Cardiac septum (tissue), 1 donor: Measurements from ENCODE around the gene MAST4. TPM values are rescaled to one million over a fixed set of nuclear protein-coding genes. Genes with fewer than 3 reads are reported as not detected.
"Not testable (repeated sequence)": the region's sequence is repeated elsewhere in the genome, so short reads cannot be mapped to it uniquely, and the experiment has no call there.

Experiments used
- DNase-seq: peaks from one replicate; pipeline ENCODE4 v3.0.0-alpha.2; 2020; ENCODE audit warnings: low spot score
- intact Hi-C: fragments of 100-400 bp; cut with DNase I; formaldehyde crosslinking; loops from one replicate; pipeline ENCODE4 v1.14.0; 2022
- total RNA-seq: library from RNA; stranded (reverse); fragmentation: NEBNext Ultra II Directional; extraction: Animal tissue kit (Norgen Biotek cat#: 25700); gene quantifications from one replicate; pipeline ENCODE4 v1.2.1, GENCODE V29; 2021
- donor health status: DM: no; HTN: no; CAD: no.

The MAST4 gene
- total RNA-seq, 1 donor from 2014 or later: 91.4 TPM

- no peak for DNase-seq
- intact Hi-C loops: no loop called here
Measured at GRCh38 chr5:66675406-66675805, 79.2 kb downstream of the MAST4 start.

- no peak for DNase-seq
- intact Hi-C loops: no loop called here
Measured at GRCh38 chr5:66680221-66680620, 84.0 kb downstream of the MAST4 start.

GRCh38 chr5:66680804-66681203, 84.6 kb downstream of the MAST4 start:
- intact Hi-C loops: no loop called here

DNA sequence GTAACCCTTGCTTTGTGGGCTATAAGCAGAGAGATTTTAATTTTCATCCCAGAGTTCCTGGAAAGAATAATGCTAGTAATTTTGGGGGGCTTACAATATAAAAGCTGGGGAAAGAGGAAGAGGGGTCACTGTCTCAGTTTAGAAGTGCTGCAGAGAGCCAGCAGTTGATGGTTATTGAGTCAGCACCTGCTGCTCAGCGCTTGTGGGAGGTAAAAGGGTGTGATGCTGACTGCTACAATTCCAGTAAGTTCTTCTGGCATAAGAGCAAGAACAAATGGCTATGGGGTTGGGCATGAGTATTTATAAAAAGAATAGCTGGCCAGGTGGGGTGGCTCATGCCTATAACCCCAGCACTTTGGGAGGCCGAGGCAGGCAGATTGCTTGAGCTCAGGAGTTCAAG, 88.5 kb downstream of the MAST4 start:
- intact Hi-C loops: no loop called here

More at GRCh38 chr5:66680804-66681203, 84.6 kb downstream of the MAST4 start:
- DNase-seq: no peak

GRCh38 chr5:66689522-66690220, 93.5 kb downstream of the MAST4 start:
- intact Hi-C loops: no loop called here
- DNase-seq: no peak

More for the DNA sequence above, 88.5 kb downstream of the MAST4 start:
- no peak for DNase-seq

- intact Hi-C loops: no loop called here
- DNase-seq: no peak
Measured at GRCh38 chr5:66694036-66694435, 97.8 kb downstream of the MAST4 start.

DNA sequence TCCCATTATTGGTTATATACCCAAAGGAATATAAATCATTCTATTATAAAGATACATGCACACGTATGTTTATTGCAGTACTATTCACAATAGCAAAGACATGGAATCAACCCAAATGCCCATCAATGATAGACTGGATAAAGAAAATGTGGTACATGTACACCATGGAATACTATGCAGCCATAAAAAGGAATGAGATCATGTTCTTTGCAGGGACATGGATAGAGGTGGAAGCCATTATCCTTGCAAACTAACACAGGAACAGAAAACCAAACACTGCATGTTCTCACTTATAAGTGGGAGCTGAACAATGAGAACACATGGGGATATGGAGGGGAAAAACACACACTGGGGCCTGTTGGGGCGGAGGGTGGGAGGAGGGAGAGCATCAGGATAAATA, 99.6 kb downstream of the MAST4 start:
- intact Hi-C loops, DNase-seq: not testable (repeated sequence)

DNA sequence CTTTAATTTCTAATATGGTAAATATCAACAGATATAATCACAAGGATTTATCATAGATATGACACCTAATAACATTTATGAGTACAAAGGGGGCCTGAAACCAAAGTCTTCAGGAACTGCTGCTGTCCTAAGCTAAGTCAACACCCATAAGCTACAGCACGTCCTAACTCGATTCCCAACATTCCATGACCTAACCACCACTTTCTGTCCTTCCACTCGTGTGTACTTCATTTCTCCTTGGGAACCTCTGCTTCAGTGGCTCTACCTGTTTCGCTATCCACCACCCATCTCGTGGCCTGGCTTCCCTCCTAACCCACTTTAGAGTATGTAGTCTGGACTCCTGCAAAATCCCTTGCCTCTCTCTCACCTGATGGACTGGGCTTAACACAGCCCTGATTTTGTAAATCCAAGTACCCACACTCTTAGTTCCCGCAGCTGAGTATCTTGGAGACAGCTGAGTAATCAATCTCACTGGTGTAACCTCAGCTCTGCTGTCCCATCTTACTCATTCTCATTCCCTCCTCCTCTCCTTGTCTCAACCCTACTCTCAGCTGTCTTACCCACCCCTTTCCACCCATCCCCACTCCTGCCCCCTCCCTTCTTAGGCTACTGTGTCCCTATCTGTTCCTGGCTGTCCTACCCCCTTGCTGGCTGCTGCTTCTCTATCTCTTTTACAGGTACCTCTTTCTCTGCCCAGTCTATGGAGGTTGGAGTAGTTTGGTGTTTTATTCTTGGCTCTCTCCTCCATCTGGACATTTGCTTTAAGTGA, 101.8 kb downstream of the MAST4 start:
- intact Hi-C loops: no loop called here
- DNase-seq: no peak

DNA sequence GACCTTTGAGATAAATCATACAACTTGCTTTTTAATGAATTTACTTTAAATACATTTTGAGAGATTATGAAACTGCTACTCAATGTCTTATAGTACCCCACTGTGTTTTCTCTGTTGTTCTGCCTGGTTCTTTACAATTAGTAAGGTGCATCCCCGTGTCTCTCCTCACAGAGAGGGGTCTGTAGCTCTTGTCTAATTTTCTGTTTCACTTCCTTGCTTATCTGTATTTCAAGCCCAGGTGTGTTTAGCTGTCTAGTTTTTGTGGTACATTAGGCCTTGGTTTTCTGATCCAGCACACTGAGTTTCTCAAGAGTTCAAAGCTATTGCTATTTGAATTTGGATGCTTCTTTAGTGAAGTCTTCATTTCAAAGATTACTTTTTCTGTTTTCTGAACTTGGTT, 105.1 kb downstream of the MAST4 start:
- intact Hi-C loops: no loop called here

GRCh38 chr5:66702426-66702825, 106.2 kb downstream of the MAST4 start:
- intact Hi-C loops: no loop called here
- DNase-seq: no peak

More for the DNA sequence above, 105.1 kb downstream of the MAST4 start:
- no peak for DNase-seq

DNA sequence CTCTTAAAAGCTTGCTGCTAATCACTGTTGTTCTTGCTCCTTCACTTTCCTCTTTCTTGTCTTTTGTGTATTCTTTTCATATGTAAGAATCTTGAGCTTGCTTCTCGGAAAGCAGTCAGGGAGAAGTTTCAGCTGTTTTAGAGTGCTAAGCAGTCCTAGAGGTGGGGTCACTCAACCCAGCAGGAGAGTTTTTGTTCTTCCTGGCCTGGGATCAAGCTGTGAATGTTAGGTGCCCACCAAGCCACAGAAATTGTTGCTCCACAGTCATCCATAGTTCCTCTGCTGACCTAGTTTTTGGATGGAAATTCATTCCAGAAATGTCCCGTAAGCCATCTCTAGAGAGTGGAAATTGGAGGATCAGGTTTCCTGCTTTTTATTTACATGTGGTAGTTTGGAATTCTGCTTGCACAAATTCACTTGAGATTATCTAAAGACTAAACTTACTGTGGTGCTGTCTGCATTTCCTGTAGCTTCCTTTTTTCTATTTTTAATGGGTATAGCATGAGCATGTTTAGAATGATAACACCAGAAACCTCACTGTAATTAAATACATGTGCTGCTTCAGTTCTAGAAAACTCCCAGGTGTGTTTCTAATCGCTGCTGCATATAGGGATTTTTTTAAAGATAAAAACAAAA, 108.7 kb downstream of the MAST4 start:
- no peak for DNase-seq
- intact Hi-C loops: no loop called here

DNA sequence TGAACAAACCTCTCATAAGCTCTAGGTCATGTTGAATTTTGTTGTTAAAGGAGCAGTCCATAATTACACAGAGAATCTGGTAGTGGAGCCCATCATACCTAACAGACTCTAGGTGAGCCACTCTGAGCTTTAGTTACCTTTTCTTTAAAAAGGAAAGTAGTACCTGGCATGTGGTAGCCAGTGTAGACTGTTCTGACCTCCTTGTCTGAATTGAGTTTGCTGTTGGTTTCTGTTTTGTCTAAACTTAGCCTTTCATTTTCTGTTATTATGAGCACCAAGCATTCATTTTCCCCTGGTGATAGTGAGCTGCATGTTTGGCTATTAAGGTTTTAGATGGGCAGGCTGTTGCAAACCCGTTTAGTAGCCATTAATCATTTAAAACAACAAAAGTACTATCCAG, 112.2 kb downstream of the MAST4 start:
- no peak for DNase-seq
- intact Hi-C loops: no loop called here

GRCh38 chr5:66710557-66711088, 114.4 kb downstream of the MAST4 start:
- intact Hi-C loops: no loop called here
- DNase-seq: no peak

DNA sequence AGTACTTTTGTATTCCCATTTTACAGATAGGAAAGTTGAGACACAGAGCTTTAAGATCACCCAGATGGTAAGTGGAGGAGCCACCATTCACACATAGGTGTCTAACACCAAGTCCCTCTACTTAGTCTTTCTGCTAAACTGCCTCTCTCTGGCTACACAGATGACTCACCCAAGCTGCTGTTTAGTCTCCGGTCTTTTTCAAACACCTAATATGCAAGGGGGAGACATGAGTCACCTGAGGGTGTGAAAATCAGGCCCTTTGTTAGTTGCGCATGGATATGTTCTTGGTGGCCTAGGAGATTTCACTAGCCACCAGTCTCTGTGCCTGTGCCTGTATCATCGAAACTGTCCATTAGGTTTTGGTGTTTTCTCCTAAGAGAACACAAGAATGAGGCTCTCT, 117.8 kb downstream of the MAST4 start:
- no peak for DNase-seq
- intact Hi-C loops: no loop called here

DNA sequence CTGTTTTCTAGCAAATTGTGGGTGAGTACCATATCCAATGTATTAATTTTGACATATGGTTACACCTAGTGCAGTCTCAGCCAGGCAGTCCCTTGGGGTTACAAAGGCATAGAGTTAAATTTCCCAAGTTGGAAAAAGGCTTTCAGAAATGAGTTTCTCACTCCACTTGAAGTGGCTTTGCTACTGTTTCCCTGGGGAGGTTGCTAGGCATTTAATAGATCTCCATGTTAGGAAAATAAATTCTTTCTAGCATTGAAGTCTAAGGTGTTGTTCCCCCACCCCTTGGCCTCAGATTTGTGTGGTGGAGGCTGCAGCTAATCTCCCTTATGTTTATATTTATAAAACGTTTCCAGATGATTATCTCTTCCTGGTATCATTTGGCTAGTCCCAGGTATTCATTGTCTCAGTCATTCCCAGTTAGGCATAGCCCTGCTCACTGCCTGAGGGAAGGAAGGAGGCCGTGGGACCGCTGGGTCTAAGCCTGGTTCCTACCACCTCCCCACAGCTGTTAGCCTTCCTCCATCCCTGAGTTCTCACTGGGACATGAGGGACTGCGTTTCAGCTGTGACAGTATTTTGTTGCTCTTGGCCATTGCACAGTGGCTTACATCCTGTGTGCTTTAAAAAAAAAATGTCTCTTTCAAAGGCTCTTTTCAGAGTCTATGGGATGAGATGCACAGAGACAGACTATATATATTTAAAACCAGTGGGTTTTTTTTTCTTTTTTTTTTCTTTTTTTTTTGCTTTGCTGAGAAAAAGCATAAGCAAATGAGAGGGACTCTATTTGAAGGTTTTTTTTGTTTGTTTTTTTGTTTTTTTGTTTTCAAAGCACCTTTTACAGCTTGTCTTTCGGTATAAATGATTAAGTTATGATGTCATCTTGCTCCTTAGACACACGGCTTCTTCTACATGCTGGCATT, 121.5 kb downstream of the MAST4 start:
- DNase-seq: no peak
- intact Hi-C loops: no loop called here

- no peak for DNase-seq
- intact Hi-C loops: no loop called here
Measured at GRCh38 chr5:66718374-66719002, 122.3 kb downstream of the MAST4 start.

DNA sequence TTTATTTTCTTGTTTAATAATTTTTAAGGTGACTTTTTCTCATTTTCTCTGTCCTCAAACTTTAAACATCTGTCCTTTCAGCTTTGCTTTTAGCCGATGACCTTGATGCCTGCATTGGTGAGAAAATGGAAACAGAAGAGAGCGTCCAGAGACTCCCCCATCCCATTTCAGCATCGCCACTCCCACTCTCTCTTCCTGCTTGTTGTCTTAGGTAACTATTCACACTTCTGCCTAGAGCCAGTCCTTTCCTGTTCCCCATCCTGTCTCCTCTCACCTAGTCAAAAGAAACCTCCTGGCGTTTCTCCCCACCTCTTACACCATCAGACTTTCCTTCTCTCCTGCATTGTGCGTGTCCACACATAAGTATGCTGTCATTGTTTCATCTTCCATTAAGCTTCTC, 124.6 kb downstream of the MAST4 start:
- DNase-seq: no peak
- intact Hi-C loops: no loop called here

DNA sequence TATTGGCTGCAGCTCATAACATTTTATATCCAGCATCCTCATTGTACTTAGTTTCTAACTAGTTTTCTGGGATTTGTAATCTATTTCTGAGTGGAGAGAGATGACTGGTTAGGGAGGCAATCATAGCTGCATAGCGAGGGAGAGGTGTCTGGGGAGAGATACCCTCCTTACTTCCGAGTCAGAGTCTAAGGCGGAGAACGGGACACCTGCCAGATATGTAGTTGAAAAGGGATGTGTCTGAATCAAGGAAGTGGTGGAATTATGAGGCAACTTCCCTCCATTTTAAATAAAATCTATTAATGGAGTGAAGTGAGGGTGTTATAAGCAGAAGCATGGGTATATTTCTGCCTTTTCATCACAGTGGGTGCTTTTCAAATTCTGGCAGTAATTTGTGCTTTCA, 126.5 kb downstream of the MAST4 start:
- DNase-seq: no peak
- intact Hi-C loops: no loop called here
